AG04449 (cell line): ENCODE data around the gene COX19.

ENCODE experiments used
- CTCF ChIA-PET: fragments of 350-600 bp; formaldehyde crosslinking; extraction: SDS; loops from one replicate; lab custom pipeline; 2021; ENCODE audit warnings: antibody characterized with exemption; lab: Yijun Ruan, JAX
- POLR2A ChIA-PET: fragments of 400-600, 350-600 bp; formaldehyde crosslinking; extraction: SDS; loops from one replicate; lab custom pipeline; 2020; ENCODE audit warnings: antibody characterized with exemption, inconsistent platforms; lab: Yijun Ruan, JAX
- DNase-seq: peaks from one replicate; pipeline ENCODE4 v3.0.0-alpha.2; 2010; ENCODE audit warnings: low read depth, low spot score
- H3K4me3 ChIP-seq: 2 replicates; pipeline ENCODE4 v1.5.1; 2011; ENCODE audit warnings: low read depth, mild to moderate bottlenecking, control low read depth, low read length
- CTCF ChIP-seq: IDR thresholded peaks from one replicate; pipeline ENCODE4 v1.5.1; 2011; ENCODE audit warnings: mild to moderate bottlenecking, moderate library complexity, low read length, control low read depth, inconsistent platforms; ENCODE audit not compliant: insufficient read depth; ENCODE audit errors: missing control alignments

Gene COX19

DNA sequence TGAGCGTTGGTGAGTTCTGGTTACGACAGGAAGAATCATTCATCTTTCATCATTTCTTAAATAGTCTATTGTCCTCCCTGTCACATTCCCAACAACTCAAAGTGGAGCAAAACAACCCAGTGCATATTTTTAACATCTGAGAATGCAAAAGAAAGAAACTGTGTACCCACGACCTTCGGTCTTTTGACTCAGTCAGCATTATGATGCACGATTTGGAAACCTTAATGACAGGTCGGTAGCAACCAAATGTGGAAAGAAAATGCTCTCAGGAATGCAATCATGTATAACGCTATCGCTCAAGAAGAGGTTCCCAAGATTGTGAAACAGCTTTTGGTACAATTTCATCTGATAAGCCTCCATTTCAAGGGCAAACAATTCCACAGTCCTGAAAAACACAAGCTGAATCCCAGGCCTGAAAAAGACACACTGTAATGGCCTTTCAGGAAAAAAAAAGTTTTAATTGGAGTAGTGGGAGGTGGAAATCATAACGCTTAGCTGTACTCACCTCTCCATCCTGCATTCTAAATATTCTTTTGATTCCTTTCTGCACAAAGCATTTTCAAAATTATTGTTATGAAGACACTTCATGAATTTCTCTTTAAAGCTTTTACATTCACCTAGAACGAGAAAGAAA, 2.6 kb downstream of the COX19 start:
- no peak overlapping the region for H3K4me3 ChIP-seq
- CTCF ChIA-PET = interaction anchor here (0.8 to 8.2 kb wide), 10 partner anchors 13 to 220 kb away, joined by 3 to 103 read pairs (median 4); partner anchors contain the start of gene GPER1
- no peak for DNase-seq
- POLR2A ChIA-PET = no interaction called here
- no peak for TF ChIP-seq CTCF

DNA sequence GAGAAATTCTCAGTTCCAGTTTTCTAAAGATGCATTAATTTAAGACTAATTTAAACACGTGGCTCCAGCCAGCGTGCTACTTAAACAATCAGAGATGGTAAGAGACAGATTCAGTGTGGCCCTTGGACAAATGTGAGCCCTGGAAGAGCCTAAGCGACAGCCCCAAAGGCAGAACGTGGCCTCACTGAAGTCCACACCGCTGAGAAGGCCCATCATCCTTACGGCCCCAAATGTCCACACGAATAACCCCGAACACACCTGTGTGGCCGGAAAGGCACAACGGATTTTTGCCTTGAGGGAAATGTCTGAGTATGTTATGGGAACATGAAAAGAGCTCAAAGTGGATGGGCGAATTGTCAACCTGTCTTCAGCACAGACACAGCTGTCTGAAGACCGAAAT, 3.2 kb downstream of the COX19 start:
- H3K4me3 ChIP-seq = no peak overlapping the region
- POLR2A ChIA-PET = no interaction called here
- CTCF ChIA-PET = interaction anchor here (0.8 to 8.2 kb wide), 9 partner anchors 12 to 221 kb away, joined by 3 to 103 read pairs (median 4); partner anchors contain the start of gene GPER1
- TF ChIP-seq CTCF = no peak
- no peak for DNase-seq

DNA sequence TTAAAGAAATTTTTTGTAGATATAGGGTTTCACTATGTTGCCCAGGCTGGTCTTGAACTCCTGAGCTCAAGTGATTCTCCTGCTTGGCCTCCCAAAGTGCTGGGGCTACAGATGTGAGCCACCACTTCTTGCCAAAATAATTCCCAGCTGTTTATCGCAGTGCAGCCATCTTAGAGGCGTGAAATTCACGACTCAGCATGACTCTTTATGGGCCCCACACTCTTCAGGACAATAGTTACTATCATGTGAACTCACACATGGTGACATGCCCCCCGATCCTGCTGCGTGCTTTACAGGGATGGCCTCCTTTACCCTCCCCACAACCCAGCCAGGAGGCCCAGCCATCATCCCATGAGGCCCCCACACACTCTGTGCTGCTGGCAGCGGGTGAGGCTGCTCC, 4.6 kb downstream of the COX19 start:
- ChIA-PET CTCF (interaction anchor here (1.5 kb wide), 1 partner anchor 95 kb away, joined by 4 read pairs; no protein-coding TSS in a partner anchor), POLR2A (no interaction called here)
- TF ChIP-seq CTCF = no peak
- DNase-seq = no peak
- no peak overlapping the region for H3K4me3 ChIP-seq

DNA sequence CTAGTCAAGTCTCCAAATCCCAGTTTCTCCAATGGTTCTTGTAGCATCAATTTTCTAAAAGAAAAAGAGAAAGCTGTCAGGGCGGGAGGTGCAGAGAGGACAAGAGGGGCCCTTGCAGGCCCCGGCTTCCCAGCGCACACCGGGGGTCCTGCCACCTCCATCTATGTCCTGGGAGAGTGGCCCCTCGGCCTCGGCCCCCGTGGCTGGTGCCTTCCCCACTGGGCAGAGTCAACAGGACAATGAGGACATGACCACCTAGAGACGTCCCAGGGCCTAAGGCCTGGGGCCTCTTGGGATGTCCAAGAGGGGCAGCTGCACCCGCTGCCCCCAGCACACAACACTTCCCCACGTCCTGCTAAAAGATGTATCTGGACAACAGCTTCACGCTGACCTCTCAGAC, 5.9 kb downstream of the COX19 start:
- no peak for DNase-seq
- TF ChIP-seq CTCF = no peak
- POLR2A ChIA-PET = no interaction called here
- no peak overlapping the region for H3K4me3 ChIP-seq
- CTCF ChIA-PET = interaction anchor here (0.9 to 1.5 kb wide), 2 partner anchors 23 to 96 kb away, joined by 3 to 4 read pairs; no protein-coding TSS in a partner anchor

GRCh38 chr7:968205-969105, 6.9 kb downstream of the COX19 start:
- H3K4me3 ChIP-seq = no peak overlapping the region
- CTCF ChIA-PET = interaction anchor here (0.9 to 1.5 kb wide), 2 partner anchors 24 kb away, joined by 3 to 6 read pairs; no protein-coding TSS in a partner anchor
- POLR2A ChIA-PET = no interaction called here
- TF ChIP-seq CTCF = no peak
- no peak for DNase-seq
